Measurements from ENCODE around the gene WASHC4. TPM values are rescaled to one million over a fixed set of nuclear protein-coding genes. Genes with fewer than 3 reads are reported as not detected.

The WASHC4 gene
- total and polyA plus RNA-seq, 4 donors = 11.5 to 59.1 (median 32.6) TPM

DNA sequence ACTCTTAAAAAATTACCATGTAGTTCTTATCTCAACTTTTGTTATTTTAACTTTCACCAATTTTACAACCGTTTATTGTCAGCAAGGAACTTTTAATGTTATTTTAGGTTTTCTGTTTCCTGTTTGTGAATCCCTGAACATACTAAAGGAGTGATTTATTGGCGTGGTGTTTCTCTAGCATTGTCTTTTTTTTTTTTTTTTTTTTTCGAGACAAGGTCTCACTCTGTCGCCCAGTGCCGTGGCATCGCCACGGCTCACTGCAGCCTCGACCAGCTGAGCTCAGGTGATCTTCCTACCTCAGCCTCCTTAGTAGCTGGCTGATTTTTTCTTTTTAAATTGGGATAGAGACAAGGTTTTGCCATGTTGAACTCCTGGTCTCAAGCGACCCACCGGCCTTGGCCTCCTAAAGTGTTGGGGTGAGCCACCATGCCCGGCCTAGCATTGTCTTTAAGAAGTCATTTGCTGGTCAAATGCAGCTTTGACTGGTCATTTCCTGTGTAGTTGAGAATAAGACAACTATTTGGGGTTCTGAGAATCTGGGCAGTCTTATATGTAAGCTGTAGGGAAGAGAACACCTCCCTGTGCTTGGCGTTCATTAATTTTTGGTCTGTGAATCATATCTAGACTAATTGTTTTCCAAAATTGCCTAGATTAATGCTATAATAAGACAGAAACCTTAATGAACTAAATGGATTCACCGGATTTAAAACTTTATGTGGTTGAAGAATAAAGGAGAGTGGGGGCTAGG is 2.1 kb downstream of the WASHC4 start:
- Histone ChIP-seq H3K27ac (ENCODE audit: low read depth in 1 of 2, low read length in 2 of 2) (peak overlapping the region; percentile 14 to 53), H3K9me3 (ENCODE audit: control insufficient read depth in 4 of 4, low read length in 3 of 4) (no peaks in the 10 kb centered on the region), H3K36me3 (ENCODE audit: control insufficient read depth in 4 of 4, insufficient read depth in 3 of 4, low read depth in 1 of 4, low read length in 3 of 4) (peaks cover 0 to 7% (median 0%) of the 10 kb centered on the region in 4 donors), H3K4me1 (ENCODE audit: control insufficient read depth in 4 of 4, insufficient read depth in 4 of 4, low read length in 3 of 4) (peaks cover 7 to 26% (median 22%) of the 10 kb centered on the region in 4 donors), H3K4me3 (ENCODE audit: low read depth in 1 of 3, low read length in 3 of 3) (peak overlapping the region in 1 of 3 donors; percentile 79), H3K9ac (ENCODE audit: low read depth in 1 of 2, low read length in 2 of 2) (no peak overlapping the region), H3K27me3 (ENCODE audit: control insufficient read depth in 4 of 4, insufficient read depth in 4 of 4, low read length in 3 of 4) (no peaks in the 10 kb centered on the region)
- DNase-seq (ENCODE audit: low spot score) = no peak
- TF ChIP-seq YY1 (IDR thresholded peaks at IDR 0.05) (no peak), NR2F2 (IDR thresholded peaks at IDR 0.05) (no peak)
- WGBS = 67% methylated on average over 13 of the region's 13 CpGs

DNA sequence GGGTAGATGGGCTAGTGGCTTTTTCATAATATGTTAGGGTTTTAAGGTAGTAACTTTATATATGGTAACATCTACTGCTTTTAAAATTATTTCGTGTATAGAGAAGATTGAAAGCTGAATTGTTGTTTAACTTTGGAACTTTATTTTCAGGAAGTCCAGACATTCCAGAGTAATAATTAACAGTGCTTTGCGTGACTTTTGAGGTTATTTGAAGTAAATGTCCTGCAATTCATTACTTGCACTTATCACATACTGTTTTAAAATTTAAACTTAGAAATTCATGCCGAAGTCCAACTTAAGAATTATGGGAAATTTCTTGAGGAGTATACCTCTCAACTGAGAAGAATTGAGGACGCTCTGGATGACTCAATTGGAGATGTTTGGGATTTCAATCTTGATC is 3.3 kb downstream of the WASHC4 start:
- Histone ChIP-seq H3K27ac (ENCODE audit: low read depth in 1 of 2, low read length in 2 of 2) (peak overlapping the region in 1 of 2 donors; percentile 6), H3K4me3 (ENCODE audit: low read depth in 1 of 3, low read length in 3 of 3) (no peak overlapping the region), H3K9ac (ENCODE audit: low read depth in 1 of 2, low read length in 2 of 2) (peak overlapping the region in 1 of 2 donors; percentile 50), H3K27me3 (ENCODE audit: control insufficient read depth in 4 of 4, insufficient read depth in 4 of 4, low read length in 3 of 4) (no peaks in the 10 kb centered on the region), H3K4me1 (ENCODE audit: control insufficient read depth in 4 of 4, insufficient read depth in 4 of 4, low read length in 3 of 4) (peaks cover 7 to 26% (median 22%) of the 10 kb centered on the region in 4 donors), H3K9me3 (ENCODE audit: control insufficient read depth in 4 of 4, low read length in 3 of 4) (no peaks in the 10 kb centered on the region), H3K36me3 (ENCODE audit: control insufficient read depth in 4 of 4, insufficient read depth in 3 of 4, low read depth in 1 of 4, low read length in 3 of 4) (peaks cover 0 to 10% (median 2%) of the 10 kb centered on the region in 4 donors)
- TF ChIP-seq TAF1 (conservative IDR thresholded peaks at IDR 0.05) = no peak
- TF ChIP-seq FOXA1 (IDR thresholded peaks at IDR 0.05) = no peak
- no peak for TF ChIP-seq GABPA (IDR thresholded peaks at IDR 0.05 in 1 of 2, conservative IDR thresholded peaks at IDR 0.05 in 1 of 2)
- no peak for TF ChIP-seq HNF4A (conservative IDR thresholded peaks at IDR 0.05)
- TF ChIP-seq, protein P1, sequence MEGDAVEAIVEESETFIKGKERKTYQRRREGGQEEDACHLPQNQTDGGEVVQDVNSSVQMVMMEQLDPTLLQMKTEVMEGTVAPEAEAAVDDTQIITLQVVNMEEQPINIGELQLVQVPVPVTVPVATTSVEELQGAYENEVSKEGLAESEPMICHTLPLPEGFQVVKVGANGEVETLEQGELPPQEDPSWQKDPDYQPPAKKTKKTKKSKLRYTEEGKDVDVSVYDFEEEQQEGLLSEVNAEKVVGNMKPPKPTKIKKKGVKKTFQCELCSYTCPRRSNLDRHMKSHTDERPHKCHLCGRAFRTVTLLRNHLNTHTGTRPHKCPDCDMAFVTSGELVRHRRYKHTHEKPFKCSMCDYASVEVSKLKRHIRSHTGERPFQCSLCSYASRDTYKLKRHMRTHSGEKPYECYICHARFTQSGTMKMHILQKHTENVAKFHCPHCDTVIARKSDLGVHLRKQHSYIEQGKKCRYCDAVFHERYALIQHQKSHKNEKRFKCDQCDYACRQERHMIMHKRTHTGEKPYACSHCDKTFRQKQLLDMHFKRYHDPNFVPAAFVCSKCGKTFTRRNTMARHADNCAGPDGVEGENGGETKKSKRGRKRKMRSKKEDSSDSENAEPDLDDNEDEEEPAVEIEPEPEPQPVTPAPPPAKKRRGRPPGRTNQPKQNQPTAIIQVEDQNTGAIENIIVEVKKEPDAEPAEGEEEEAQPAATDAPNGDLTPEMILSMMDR (IDR thresholded peaks at IDR 0.05; ENCODE audit: low read depth, low read length, missing input control) = no peak
- TF ChIP-seq YY1 (IDR thresholded peaks at IDR 0.05) = no peak
- TF ChIP-seq, protein P2, sequence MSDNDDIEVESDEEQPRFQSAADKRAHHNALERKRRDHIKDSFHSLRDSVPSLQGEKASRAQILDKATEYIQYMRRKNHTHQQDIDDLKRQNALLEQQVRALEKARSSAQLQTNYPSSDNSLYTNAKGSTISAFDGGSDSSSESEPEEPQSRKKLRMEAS (IDR thresholded peaks at IDR 0.05) = no peak
- no peak for TF ChIP-seq FOXA2 (IDR thresholded peaks at IDR 0.05)
- TF ChIP-seq, protein P3, sequence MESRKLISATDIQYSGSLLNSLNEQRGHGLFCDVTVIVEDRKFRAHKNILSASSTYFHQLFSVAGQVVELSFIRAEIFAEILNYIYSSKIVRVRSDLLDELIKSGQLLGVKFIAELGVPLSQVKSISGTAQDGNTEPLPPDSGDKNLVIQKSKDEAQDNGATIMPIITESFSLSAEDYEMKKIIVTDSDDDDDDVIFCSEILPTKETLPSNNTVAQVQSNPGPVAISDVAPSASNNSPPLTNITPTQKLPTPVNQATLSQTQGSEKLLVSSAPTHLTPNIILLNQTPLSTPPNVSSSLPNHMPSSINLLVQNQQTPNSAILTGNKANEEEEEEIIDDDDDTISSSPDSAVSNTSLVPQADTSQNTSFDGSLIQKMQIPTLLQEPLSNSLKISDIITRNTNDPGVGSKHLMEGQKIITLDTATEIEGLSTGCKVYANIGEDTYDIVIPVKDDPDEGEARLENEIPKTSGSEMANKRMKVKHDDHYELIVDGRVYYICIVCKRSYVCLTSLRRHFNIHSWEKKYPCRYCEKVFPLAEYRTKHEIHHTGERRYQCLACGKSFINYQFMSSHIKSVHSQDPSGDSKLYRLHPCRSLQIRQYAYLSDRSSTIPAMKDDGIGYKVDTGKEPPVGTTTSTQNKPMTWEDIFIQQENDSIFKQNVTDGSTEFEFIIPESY (IDR thresholded peaks at IDR 0.05) = no peak
- TF ChIP-seq, protein P4, sequence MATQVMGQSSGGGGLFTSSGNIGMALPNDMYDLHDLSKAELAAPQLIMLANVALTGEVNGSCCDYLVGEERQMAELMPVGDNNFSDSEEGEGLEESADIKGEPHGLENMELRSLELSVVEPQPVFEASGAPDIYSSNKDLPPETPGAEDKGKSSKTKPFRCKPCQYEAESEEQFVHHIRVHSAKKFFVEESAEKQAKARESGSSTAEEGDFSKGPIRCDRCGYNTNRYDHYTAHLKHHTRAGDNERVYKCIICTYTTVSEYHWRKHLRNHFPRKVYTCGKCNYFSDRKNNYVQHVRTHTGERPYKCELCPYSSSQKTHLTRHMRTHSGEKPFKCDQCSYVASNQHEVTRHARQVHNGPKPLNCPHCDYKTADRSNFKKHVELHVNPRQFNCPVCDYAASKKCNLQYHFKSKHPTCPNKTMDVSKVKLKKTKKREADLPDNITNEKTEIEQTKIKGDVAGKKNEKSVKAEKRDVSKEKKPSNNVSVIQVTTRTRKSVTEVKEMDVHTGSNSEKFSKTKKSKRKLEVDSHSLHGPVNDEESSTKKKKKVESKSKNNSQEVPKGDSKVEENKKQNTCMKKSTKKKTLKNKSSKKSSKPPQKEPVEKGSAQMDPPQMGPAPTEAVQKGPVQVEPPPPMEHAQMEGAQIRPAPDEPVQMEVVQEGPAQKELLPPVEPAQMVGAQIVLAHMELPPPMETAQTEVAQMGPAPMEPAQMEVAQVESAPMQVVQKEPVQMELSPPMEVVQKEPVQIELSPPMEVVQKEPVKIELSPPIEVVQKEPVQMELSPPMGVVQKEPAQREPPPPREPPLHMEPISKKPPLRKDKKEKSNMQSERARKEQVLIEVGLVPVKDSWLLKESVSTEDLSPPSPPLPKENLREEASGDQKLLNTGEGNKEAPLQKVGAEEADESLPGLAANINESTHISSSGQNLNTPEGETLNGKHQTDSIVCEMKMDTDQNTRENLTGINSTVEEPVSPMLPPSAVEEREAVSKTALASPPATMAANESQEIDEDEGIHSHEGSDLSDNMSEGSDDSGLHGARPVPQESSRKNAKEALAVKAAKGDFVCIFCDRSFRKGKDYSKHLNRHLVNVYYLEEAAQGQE (IDR thresholded peaks at IDR 0.05) = no peak
- TF ChIP-seq, protein P5, sequence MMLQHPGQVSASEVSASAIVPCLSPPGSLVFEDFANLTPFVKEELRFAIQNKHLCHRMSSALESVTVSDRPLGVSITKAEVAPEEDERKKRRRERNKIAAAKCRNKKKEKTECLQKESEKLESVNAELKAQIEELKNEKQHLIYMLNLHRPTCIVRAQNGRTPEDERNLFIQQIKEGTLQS (IDR thresholded peaks at IDR 0.05) = no peak
- TF ChIP-seq NR2F2 (IDR thresholded peaks at IDR 0.05) = no peak
- no peak for TF ChIP-seq HNF4G (IDR thresholded peaks at IDR 0.05)
- DNase-seq (ENCODE audit: low spot score) = no peak
- 29% methylated on average over 4 of the region's 4 CpGs for WGBS
